Neuronal stem cell (in vitro differentiated cells): ENCODE measurements around the gene GRN.
A peak's percentile ranks its signal among the peaks of the same experiment; 100 is the strongest.

ENCODE experiments used
- DNase-seq: peaks from one replicate; pipeline ENCODE4 v3.0.0-alpha.2; 2013; ENCODE audit warnings: low spot score
- H2AFZ ChIP-seq: one replicate; pipeline ENCODE4 v1.6.1; 2013; ENCODE audit warnings: mild to moderate bottlenecking, low read length, inconsistent platforms
- H2AK5ac ChIP-seq: 2 replicates; pipeline ENCODE4 v1.6.1; 2013; ENCODE audit warnings: low read depth, mild to moderate bottlenecking, inconsistent platforms, low read length, moderate library complexity, mixed read lengths
- H2BK120ac ChIP-seq: 2 replicates; pipeline ENCODE4 v1.6.1; 2013; ENCODE audit warnings: low read depth, mild to moderate bottlenecking, inconsistent platforms, low read length, moderate library complexity, mixed read lengths
- H2BK12ac ChIP-seq: one replicate; pipeline ENCODE4 v1.6.1; 2013; ENCODE audit warnings: low read length, inconsistent platforms
- H2BK15ac ChIP-seq: 2 replicates; pipeline ENCODE4 v1.6.1; 2013; ENCODE audit warnings: mild to moderate bottlenecking, low read length, inconsistent platforms, mixed read lengths
- H2BK5ac ChIP-seq: one replicate; pipeline ENCODE4 v1.6.1; 2013; ENCODE audit warnings: inconsistent platforms, mild to moderate bottlenecking, low read length, moderate library complexity
- H3K14ac ChIP-seq: one replicate; pipeline ENCODE4 v1.6.1; 2013; ENCODE audit warnings: low read length, inconsistent platforms
- H3K18ac ChIP-seq: 2 replicates; pipeline ENCODE4 v1.6.1; 2013; ENCODE audit warnings: low read length, inconsistent platforms
- H3K23ac ChIP-seq: 2 replicates; pipeline ENCODE4 v1.6.1; 2013; ENCODE audit warnings: low read depth, mild to moderate bottlenecking, mixed read lengths, low read length, inconsistent platforms; ENCODE audit not compliant: poor library complexity
- H3K27ac ChIP-seq: replicated peaks from 3 replicates; pipeline ENCODE4 v1.5.1; 2013; ENCODE audit warnings: low read length, inconsistent platforms
- H3K27me3 ChIP-seq, 3 experiments: 2 replicates each; pipeline ENCODE4 v1.6.1; 2013; ENCODE audit warnings: low read length in 3 of 3, mild to moderate bottlenecking in 2 of 3, inconsistent platforms in 1 of 3, low read depth in 1 of 3, mixed read lengths in 1 of 3, moderate library complexity in 1 of 3; ENCODE audit not compliant: control insufficient read depth in 3 of 3, insufficient read depth in 3 of 3
- H3K36me3 ChIP-seq, 2 donors: replicated peaks in 1 of 2; 2 replicates each; pipeline ENCODE4 v1.6.1; 2013; ENCODE audit warnings: low read length in 2 of 2; ENCODE audit not compliant: control insufficient read depth in 2 of 2, insufficient read depth in 2 of 2
- H3K4ac ChIP-seq: 2 replicates; pipeline ENCODE4 v1.6.1; 2013; ENCODE audit warnings: inconsistent platforms, mild to moderate bottlenecking, low read length, moderate library complexity
- H3K4me1 ChIP-seq, 2 donors: 1 replicate in 1 of 2; 2 replicates in 1 of 2; pipeline ENCODE4 v1.6.1; 2013; ENCODE audit warnings: low read length in 2 of 2, low read depth in 1 of 2; ENCODE audit not compliant: control insufficient read depth in 2 of 2, insufficient read depth in 1 of 2
- H3K4me2 ChIP-seq: one replicate; pipeline ENCODE4 v1.6.1; 2013; ENCODE audit warnings: mild to moderate bottlenecking, low read length, inconsistent platforms; ENCODE audit not compliant: insufficient read depth, poor library complexity, severe bottlenecking
- H3K4me3 ChIP-seq, 2 donors: 2 replicates each; pipeline ENCODE4 v1.5.1; 2013; ENCODE audit warnings: low read length in 2 of 2, mild to moderate bottlenecking in 2 of 2, inconsistent platforms in 1 of 2, moderate library complexity in 1 of 2
- H3K79me1 ChIP-seq: one replicate; pipeline ENCODE4 v1.6.1; 2013; ENCODE audit warnings: low read depth, mild to moderate bottlenecking, inconsistent platforms, low read length, moderate library complexity
- H3K9ac ChIP-seq: one replicate; pipeline ENCODE4 v1.6.1; 2013; ENCODE audit warnings: mild to moderate bottlenecking, low read depth, low read length, inconsistent platforms; ENCODE audit not compliant: poor library complexity
- H3K9me3 ChIP-seq, 2 donors: replicated peaks in 1 of 2; 2 replicates each; pipeline versions ENCODE3 to v1.6.1; 2013; ENCODE audit warnings: low read length in 2 of 2, mild to moderate bottlenecking in 2 of 2, inconsistent platforms in 1 of 2, low read depth in 1 of 2, mixed read lengths in 1 of 2, moderate library complexity in 1 of 2; ENCODE audit not compliant: control insufficient read depth in 2 of 2, insufficient read depth in 1 of 2
- H4K8ac ChIP-seq: one replicate; pipeline ENCODE4 v1.6.1; 2013; ENCODE audit warnings: low read depth, mild to moderate bottlenecking, inconsistent platforms, low read length, moderate library complexity
- H4K91ac ChIP-seq: one replicate; pipeline ENCODE4 v1.6.1; 2013; ENCODE audit warnings: low read length, low read depth, mild to moderate bottlenecking, inconsistent platforms; ENCODE audit not compliant: poor library complexity
- WGBS, 2 donors: extraction: QIAGEN DNeasy Blood & Tissue Kit; methylation state at CpG; one replicate each; pipeline ENCODE4 v1.1.7; 2013; ENCODE audit warnings: missing lambda C conversion rate in 2 of 2, mixed read lengths in 1 of 2; ENCODE audit not compliant: insufficient read length in 2 of 2, insufficient replicate concordance in 1 of 2; ENCODE audit errors: extremely low coverage in 2 of 2; 5-methylcytosine and 5-hydroxymethylcytosine counted together

GRN gene

DNA sequence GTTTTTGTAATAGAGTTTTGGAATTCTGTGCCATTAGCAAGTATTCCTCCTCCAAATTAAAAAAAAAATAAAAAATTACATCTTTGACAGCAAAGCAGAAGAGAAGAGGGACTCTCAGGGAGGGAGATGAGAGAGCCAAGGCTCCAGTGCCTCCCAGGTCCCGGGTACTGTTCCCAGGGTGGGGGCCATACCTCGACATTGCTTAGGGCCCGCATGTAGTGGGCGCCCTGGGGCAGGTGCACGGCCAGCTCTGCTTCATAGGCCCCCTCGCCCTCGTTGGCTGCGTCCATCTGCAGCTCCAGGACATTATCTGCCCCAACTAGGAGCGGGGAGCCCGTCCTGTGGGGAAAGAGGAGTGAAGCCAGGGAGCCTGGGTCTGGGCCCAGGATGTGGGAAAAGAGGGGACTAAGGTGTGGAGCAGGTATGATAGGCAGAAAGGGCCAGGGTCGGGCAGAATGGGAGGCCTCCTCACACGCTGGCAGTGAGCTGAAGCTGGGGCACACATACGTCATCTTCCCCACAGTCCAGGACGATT lies 33.1 kb downstream of the GRN start:
- Histone ChIP-seq H2BK12ac (no peak overlapping the region), H3K36me3 (no peaks in the 10 kb centered on the region), H3K27ac (no peak overlapping the region), H3K23ac (no peak overlapping the region), H2BK120ac (no peak overlapping the region), H3K18ac (peak overlapping the region; percentile 76), H2BK15ac (no peak overlapping the region), H3K4me1 (peaks cover 2 to 11% of the 10 kb centered on the region in 2 donors), H3K79me1 (no peaks in the 10 kb centered on the region), H2AK5ac (peak overlapping the region; percentile 49), H4K91ac (no peak overlapping the region), H4K8ac (no peak overlapping the region), H2AFZ (no peak overlapping the region), H3K4me3 (no peak overlapping the region), H3K4me2 (no peak overlapping the region), H3K14ac (peak overlapping the region; percentile 17), H3K9ac (no peak overlapping the region), H3K27me3 (peaks cover 0 to 14% (median 9%) of the 10 kb centered on the region in 3 experiments), H2BK5ac (no peak overlapping the region), H3K9me3 (no peaks in the 10 kb centered on the region), H3K4ac (no peak overlapping the region)
- DNase-seq: no peak
- no CpG with 5 or more reads among the region's 14 CpGs for WGBS, 2 donors

DNA sequence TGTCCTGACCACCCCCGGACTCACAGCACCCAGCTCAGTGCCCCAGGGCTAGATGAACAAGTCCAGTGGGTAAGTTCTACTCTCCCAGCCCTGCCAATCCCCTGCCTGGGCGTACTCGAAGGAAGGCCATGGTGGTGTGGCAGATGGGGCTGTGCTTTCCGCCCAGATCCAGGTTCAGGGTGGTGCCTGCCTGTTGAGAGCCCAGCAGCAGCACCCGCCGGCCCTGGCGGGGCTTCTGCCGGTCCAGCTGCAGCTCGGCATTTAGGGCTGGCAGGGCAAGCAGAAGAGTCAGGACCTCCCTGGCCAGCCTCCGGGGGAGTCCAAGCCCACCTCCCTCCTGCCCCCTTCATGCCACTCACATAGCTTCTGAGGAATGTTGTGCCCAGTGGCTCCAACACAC lies 34.8 kb downstream of the GRN start:
- Histone ChIP-seq H3K27ac (no peak overlapping the region), H3K79me1 (no peaks in the 10 kb centered on the region), H3K23ac (peak overlapping the region; percentile 0), H2BK5ac (peak overlapping the region; percentile 10), H3K4ac (no peak overlapping the region), H2AFZ (no peak overlapping the region), H3K4me1 (peaks cover 6 to 13% of the 10 kb centered on the region in 2 donors), H4K91ac (no peak overlapping the region), H3K14ac (no peak overlapping the region), H3K4me3 (no peak overlapping the region), H3K18ac (peak overlapping the region; percentile 50), H3K4me2 (no peak overlapping the region), H4K8ac (no peak overlapping the region), H3K9me3 (no peaks in the 10 kb centered on the region), H3K9ac (no peak overlapping the region), H2AK5ac (peak overlapping the region; percentile 4), H2BK120ac (no peak overlapping the region), H2BK12ac (peak overlapping the region; percentile 80), H3K27me3 (peaks cover 0 to 25% (median 24%) of the 10 kb centered on the region in 3 experiments), H2BK15ac (peak overlapping the region; percentile 46), H3K36me3 (no peaks in the 10 kb centered on the region)
- no CpG with 5 or more reads among the region's 10 CpGs for WGBS, 2 donors
- DNase-seq: no peak

GRCh38 chr17:44380767-44381166 lies 35.7 kb downstream of the GRN start:
- Histone ChIP-seq H3K27ac (no peak overlapping the region), H3K27me3 (peaks cover under 1 to 26% (median 23%) of the 10 kb centered on the region in 3 experiments), H2BK15ac (no peak overlapping the region), H2BK5ac (no peak overlapping the region), H3K4ac (no peak overlapping the region), H3K4me2 (no peak overlapping the region), H4K91ac (no peak overlapping the region), H3K4me3 (no peak overlapping the region), H3K14ac (no peak overlapping the region), H3K9ac (no peak overlapping the region), H3K23ac (peak overlapping the region; percentile 6), H3K79me1 (no peaks in the 10 kb centered on the region), H2BK12ac (no peak overlapping the region), H2BK120ac (no peak overlapping the region), H4K8ac (no peak overlapping the region), H2AK5ac (peak overlapping the region; percentile 4), H3K18ac (no peak overlapping the region), H3K9me3 (no peaks in the 10 kb centered on the region), H2AFZ (no peak overlapping the region), H3K36me3 (no peaks in the 10 kb centered on the region), H3K4me1 (peaks cover 8 to 11% of the 10 kb centered on the region in 2 donors)
- no peak for DNase-seq
- WGBS, 2 donors: no CpG with 5 or more reads among the region's 9 CpGs

DNA sequence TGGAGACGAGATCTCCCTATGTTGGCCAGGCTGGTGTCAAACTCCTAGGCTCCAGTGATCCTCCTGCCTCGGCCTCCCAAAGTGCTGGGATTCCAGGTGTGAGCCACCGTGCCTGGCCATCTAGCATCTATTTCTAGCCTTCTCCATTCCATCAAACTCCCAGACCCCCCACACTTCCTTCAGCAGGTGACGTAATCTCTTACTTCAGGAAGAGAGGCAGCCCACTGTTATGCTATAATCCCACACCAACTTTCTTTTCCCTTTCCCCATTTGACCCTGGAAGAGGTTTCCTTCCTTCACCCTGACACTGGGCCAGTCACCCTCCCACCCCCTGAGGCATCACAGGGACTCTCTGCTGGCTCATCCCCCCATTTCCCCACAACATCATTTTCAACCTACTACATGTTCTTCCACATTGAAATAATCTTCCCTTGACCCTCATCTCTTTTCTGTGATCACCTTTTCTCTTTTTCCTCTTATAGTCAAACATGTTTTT lies 36.8 kb downstream of the GRN start:
- Histone ChIP-seq H3K9ac (no peak overlapping the region), H2AK5ac (no peak overlapping the region), H3K36me3 (no peaks in the 10 kb centered on the region), H4K91ac (no peak overlapping the region), H3K23ac (no peak overlapping the region), H3K27ac (no peak overlapping the region), H2AFZ (no peak overlapping the region), H3K9me3 (no peaks in the 10 kb centered on the region), H3K79me1 (no peaks in the 10 kb centered on the region), H2BK12ac (no peak overlapping the region), H3K18ac (no peak overlapping the region), H2BK120ac (no peak overlapping the region), H3K4ac (no peak overlapping the region), H2BK15ac (no peak overlapping the region), H3K4me2 (no peak overlapping the region), H4K8ac (no peak overlapping the region), H3K14ac (no peak overlapping the region), H3K4me3 (no peak overlapping the region), H2BK5ac (no peak overlapping the region), H3K4me1 (peaks cover 8 to 13% of the 10 kb centered on the region in 2 donors), H3K27me3 (peaks cover 2 to 30% (median 26%) of the 10 kb centered on the region in 3 experiments)
- no peak for DNase-seq
- whole genome bisulfite sequencing, 2 donors: no CpG with 5 or more reads among the region's 4 CpGs
